Measurements from ENCODE around the gene RGS6. TPM values are rescaled to one million over a fixed set of nuclear protein-coding genes. Genes with fewer than 3 reads are reported as not detected.
A peak's percentile ranks its signal among the peaks of the same experiment; 100 is the strongest.
"Not testable (repeated sequence)": the region's sequence is repeated elsewhere in the genome, so short reads cannot be mapped to it uniquely, and the experiment has no call there.

The RGS6 gene
- total RNA-seq, 2 experiments from 2014 or later, result not detected

- POLR2A ChIA-PET, result no interaction called here
Observed at GRCh38 chr14:72464226-72464625, 532.0 kb downstream of the RGS6 start.

GRCh38 chr14:72466325-72466724 lies 534.1 kb downstream of the RGS6 start:
- CTCF ChIA-PET, result no interaction called here
- H3K9me3 Mint-ChIP-seq, result peaks cover 14% of the 10 kb centered on the region

More at GRCh38 chr14:72464226-72464625, 532.0 kb downstream of the RGS6 start:
- Mint-ChIP-seq H3K4me3 (no peak overlapping the region), H3K27ac (no peak overlapping the region), H3K4me1 (ENCODE audit: low read depth) (no peaks in the 10 kb centered on the region), H3K27me3 (peaks cover 3% of the 10 kb centered on the region), H3K36me3 (ENCODE audit: low read depth) (no peaks in the 10 kb centered on the region), H3K9me3 (peaks cover 14% of the 10 kb centered on the region)
- no peak for TF ChIP-seq CTCF (IDR thresholded peaks at IDR 0.05)
- intact Hi-C loops (cut with micrococcal nuclease), result no loop called here
- ATAC-seq (no peak), DNase-seq (no peak)
- CTCF ChIA-PET, result interaction anchor here (1.2 to 1.6 kb wide), 3 partner anchors 8 to 43 kb away, joined by 3 to 6 read pairs (median 5); no protein-coding TSS in a partner anchor

GRCh38 chr14:72471346-72471745 lies 539.1 kb downstream of the RGS6 start:
- ATAC-seq (no peak), DNase-seq (no peak)
- H3K9me3 Mint-ChIP-seq, result peaks cover 4% of the 10 kb centered on the region
- TF ChIP-seq CTCF (IDR thresholded peaks at IDR 0.05), result no peak
- no peak overlapping the region for H3K27ac Mint-ChIP-seq
- CTCF ChIA-PET, result no interaction called here
- H3K4me1 Mint-ChIP-seq (ENCODE audit: low read depth), result peaks cover 8% of the 10 kb centered on the region
- intact Hi-C loops (cut with micrococcal nuclease), result no loop called here
- POLR2A ChIA-PET, result interaction anchor here (0.6 kb wide), 1 partner anchor 15 kb away, joined by 3 read pairs; no protein-coding TSS in a partner anchor
- no peak overlapping the region for H3K4me3 Mint-ChIP-seq
- peaks cover 7% of the 10 kb centered on the region for H3K27me3 Mint-ChIP-seq
- no peaks in the 10 kb centered on the region for H3K36me3 Mint-ChIP-seq (ENCODE audit: low read depth)

More at GRCh38 chr14:72466325-72466724, 534.1 kb downstream of the RGS6 start:
- no peak for DNase-seq
- TF ChIP-seq CTCF (IDR thresholded peaks at IDR 0.05), result no peak
- Mint-ChIP-seq H3K4me1 (ENCODE audit: low read depth) (no peaks in the 10 kb centered on the region), H3K27ac (no peak overlapping the region), H3K4me3 (no peak overlapping the region), H3K27me3 (peaks cover 5% of the 10 kb centered on the region), H3K36me3 (ENCODE audit: low read depth) (no peaks in the 10 kb centered on the region)
- POLR2A ChIA-PET, result interaction anchor here (0.7 kb wide), 1 partner anchor 173 kb away, joined by 3 read pairs; no protein-coding TSS in a partner anchor
- ATAC-seq, result no peak
- intact Hi-C loops (cut with micrococcal nuclease), result no loop called here

- intact Hi-C loops (cut with micrococcal nuclease), result no loop called here
- peak; percentile 39 for TF ChIP-seq CTCF (IDR thresholded peaks at IDR 0.05)
- Mint-ChIP-seq H3K27ac (no peak overlapping the region), H3K27me3 (peaks cover 9% of the 10 kb centered on the region), H3K4me3 (no peak overlapping the region), H3K4me1 (ENCODE audit: low read depth) (peaks cover 20% of the 10 kb centered on the region), H3K9me3 (no peaks in the 10 kb centered on the region), H3K36me3 (ENCODE audit: low read depth) (no peaks in the 10 kb centered on the region)
- DNase-seq, result no peak
- CTCF ChIA-PET, result interaction anchor here (0.7 to 2.0 kb wide), 7 partner anchors 9 to 431 kb away, joined by 3 to 5 read pairs (median 4); no protein-coding TSS in a partner anchor
- no peak for ATAC-seq
- POLR2A ChIA-PET, result interaction anchor here (1.0 kb wide), 1 partner anchor 29 kb away, joined by 3 read pairs; no protein-coding TSS in a partner anchor
Observed at GRCh38 chr14:72472845-72473244, 540.6 kb downstream of the RGS6 start.

- DNase-seq, result peak; percentile 93
- no peaks in the 10 kb centered on the region for H3K36me3 Mint-ChIP-seq (ENCODE audit: low read depth)
- peak overlapping the region; percentile 37 for H3K4me3 Mint-ChIP-seq
- intact Hi-C loops (cut with micrococcal nuclease), result loop anchor here (5.0 kb wide), 1 partner anchor 35 kb away; no protein-coding TSS in a partner anchor
- peaks cover 39% of the 10 kb centered on the region for H3K4me1 Mint-ChIP-seq (ENCODE audit: low read depth)
- peaks cover 19% of the 10 kb centered on the region for H3K27me3 Mint-ChIP-seq
- POLR2A ChIA-PET, result interaction anchor here (0.8 to 1.5 kb wide), 6 partner anchors 9 to 33 kb away, joined by 3 to 5 read pairs (median 3); no protein-coding TSS in a partner anchor
- peak; percentile 89 for ATAC-seq
- H3K9me3 Mint-ChIP-seq, result no peaks in the 10 kb centered on the region
- no peak for TF ChIP-seq CTCF (IDR thresholded peaks at IDR 0.05)
- H3K27ac Mint-ChIP-seq, result peak overlapping the region; percentile 84
- CTCF ChIA-PET, result interaction anchor here (0.6 to 2.0 kb wide), 9 partner anchors 9 to 454 kb away, joined by 3 to 9 read pairs (median 4); no protein-coding TSS in a partner anchor
Observed at GRCh38 chr14:72476657-72477499, 544.6 kb downstream of the RGS6 start.

- H3K27me3 Mint-ChIP-seq, result peaks cover 21% of the 10 kb centered on the region
- ChIA-PET POLR2A (interaction anchor here (1.2 to 1.5 kb wide), 4 partner anchors 8 to 33 kb away, joined by 3 to 5 read pairs (median 3); no protein-coding TSS in a partner anchor), CTCF (interaction anchor here (0.6 to 2.0 kb wide), 9 partner anchors 9 to 454 kb away, joined by 3 to 9 read pairs (median 4); no protein-coding TSS in a partner anchor)
- H3K4me1 Mint-ChIP-seq (ENCODE audit: low read depth), result peaks cover 39% of the 10 kb centered on the region
- DNase-seq, result peak; percentile 20
- not testable (repeated sequence) for H3K9me3 Mint-ChIP-seq; ATAC-seq; H3K4me3 Mint-ChIP-seq; H3K36me3 Mint-ChIP-seq (ENCODE audit: low read depth)
- intact Hi-C loops (cut with micrococcal nuclease), result loop anchor here (5.0 kb wide), 1 partner anchor 35 kb away; no protein-coding TSS in a partner anchor
- peak overlapping the region; percentile 18 for H3K27ac Mint-ChIP-seq
Observed at GRCh38 chr14:72477578-72477977, 545.3 kb downstream of the RGS6 start.

Measured in activated CD8-positive, alpha-beta T cell treated with anti-CD3 and anti-CD28 coated beads for 36 hours (primary cell).